HG03039 (cell line): Measurements from ENCODE around the gene DTX1.

Source experiments
- ATAC-seq: cut with Tn5 transposase; IDR thresholded peaks from one replicate; pipeline ENCODE4 v1.9.1; 2021; ENCODE audit warnings: mild to moderate bottlenecking, moderate library complexity; ENCODE audit not compliant: unreplicated experiment

The DTX1 gene

DNA sequence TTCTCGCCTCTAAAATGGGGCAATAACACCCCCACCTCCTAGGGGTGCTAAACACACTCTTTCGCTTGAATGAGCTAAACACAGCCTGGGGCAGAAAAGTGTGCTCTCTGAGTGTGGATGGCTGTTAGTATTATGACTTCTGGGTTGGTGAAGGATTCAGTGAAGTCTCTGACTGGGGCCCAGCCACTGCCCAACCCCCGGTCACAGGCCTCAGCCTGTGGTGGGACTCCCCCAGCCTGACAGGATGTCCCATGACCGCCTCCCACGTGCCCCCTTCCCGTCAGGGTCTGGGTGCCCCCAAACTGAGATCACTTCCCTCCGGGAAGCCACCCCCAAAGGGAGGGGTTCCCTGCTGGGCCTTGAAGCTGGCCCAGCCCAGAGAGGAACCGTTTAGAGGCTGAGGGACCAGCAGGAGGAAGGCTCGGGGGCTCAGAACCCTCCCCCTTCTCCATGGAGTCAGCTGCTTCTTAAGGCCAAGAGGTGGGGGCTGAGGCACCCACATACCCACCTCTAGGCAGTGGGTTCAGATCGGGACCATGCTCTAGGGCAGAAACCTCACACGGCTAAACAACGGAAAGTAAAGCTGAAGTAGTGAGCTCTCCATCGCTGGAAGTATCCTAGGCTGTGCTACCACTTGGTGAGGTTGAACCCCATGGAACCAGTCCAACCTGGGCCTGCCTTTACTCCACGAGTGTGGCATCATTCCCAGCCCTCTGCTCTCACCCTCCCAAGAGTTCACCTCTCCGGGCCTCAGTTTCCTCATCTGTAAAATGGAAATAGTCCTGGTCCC lies 13.8 kb downstream of the DTX1 start:
- ATAC-seq = no peak

GRCh38 chr12:113071135-113072112 lies 14.9 kb downstream of the DTX1 start:
- ATAC-seq = no peak

- ATAC-seq = no peak
Measured at GRCh38 chr12:113072136-113072535, 15.6 kb downstream of the DTX1 start.

- no peak for ATAC-seq
Measured at GRCh38 chr12:113073586-113073985, 17.1 kb downstream of the DTX1 start.

GRCh38 chr12:113075137-113075683 lies 18.7 kb downstream of the DTX1 start:
- peak; percentile 69 for ATAC-seq

DNA sequence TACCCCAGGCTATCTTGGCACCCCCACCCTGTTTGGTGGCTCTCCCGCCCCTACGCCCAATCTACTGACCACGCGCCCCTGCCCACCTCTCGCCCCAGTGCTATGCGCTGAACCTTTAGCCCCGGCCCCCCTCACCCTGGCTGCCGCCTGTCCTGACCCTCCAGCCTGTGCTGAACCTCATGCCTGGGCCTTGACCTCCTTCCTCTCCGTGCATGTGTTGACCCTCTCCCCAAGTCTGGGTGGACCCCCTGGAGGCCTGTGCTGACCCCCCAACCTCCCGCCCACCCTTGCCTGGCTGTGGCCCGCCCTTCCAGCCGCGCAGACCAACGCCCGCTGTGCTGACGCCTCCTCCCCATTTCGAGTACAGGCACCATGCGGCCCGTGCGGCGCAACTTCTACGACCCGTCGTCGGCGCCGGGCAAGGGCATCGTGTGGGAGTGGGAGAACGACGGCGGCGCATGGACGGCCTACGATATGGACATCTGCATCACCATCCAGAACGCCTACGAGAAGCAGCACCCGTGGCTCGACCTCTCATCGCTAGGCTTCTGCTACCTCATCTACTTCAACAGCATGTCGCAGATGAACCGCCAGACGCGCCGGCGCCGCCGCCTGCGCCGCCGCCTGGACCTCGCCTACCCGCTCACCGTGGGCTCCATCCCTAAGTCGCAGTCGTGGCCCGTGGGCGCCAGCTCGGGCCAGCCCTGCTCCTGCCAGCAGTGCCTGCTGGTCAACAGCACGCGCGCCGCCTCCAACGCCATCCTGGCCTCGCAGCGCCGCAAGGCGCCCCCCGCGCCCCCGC lies 20.7 kb downstream of the DTX1 start:
- ATAC-seq = no peak

DNA sequence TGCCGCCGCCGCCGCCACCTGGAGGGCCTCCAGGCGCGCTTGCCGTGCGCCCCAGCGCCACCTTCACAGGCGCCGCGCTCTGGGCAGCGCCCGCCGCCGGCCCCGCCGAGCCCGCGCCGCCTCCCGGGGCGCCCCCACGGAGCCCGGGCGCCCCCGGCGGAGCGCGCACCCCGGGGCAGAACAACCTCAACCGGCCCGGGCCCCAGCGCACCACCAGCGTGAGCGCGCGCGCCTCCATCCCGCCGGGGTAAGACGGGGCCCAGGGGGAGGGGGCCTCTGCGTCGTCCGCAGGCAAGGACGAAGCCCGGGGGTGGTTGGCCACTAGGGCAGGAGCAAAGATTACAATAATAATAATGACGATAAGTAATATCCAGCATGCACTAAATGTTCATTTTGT lies 21.3 kb downstream of the DTX1 start:
- no peak for ATAC-seq

- no peak for ATAC-seq
Measured at GRCh38 chr12:113081873-113082272, 25.3 kb downstream of the DTX1 start.

- ATAC-seq = no peak
Measured at GRCh38 chr12:113082486-113083148, 26.1 kb downstream of the DTX1 start.

DNA sequence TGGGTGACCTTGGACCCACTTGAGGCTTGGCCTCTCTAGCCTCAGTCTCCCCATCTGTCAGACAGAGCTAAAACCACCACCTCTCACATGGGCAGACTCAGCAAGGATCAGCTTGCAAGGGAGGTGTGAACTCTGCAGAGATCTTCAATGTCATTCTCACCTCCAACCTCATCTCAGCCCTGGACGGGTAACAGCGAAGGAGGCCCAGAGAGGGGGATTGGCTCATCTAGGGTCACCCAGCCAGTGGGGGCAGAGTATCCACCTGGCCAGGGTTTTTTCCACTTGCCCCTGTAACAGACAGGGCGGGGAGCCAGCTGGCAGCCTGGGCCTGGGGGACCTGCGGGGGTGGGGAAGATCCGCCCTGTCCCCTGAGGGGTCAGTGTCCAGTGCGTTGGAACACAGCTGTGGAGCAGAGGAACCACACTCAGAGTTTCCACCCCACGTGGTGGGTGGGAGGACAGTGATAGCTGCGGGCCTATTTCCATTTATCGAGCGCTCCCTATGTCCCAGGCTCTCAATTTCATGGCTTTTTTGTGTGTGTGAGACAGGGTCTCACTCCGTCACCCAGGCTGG lies 27.4 kb downstream of the DTX1 start:
- no peak for ATAC-seq

DNA sequence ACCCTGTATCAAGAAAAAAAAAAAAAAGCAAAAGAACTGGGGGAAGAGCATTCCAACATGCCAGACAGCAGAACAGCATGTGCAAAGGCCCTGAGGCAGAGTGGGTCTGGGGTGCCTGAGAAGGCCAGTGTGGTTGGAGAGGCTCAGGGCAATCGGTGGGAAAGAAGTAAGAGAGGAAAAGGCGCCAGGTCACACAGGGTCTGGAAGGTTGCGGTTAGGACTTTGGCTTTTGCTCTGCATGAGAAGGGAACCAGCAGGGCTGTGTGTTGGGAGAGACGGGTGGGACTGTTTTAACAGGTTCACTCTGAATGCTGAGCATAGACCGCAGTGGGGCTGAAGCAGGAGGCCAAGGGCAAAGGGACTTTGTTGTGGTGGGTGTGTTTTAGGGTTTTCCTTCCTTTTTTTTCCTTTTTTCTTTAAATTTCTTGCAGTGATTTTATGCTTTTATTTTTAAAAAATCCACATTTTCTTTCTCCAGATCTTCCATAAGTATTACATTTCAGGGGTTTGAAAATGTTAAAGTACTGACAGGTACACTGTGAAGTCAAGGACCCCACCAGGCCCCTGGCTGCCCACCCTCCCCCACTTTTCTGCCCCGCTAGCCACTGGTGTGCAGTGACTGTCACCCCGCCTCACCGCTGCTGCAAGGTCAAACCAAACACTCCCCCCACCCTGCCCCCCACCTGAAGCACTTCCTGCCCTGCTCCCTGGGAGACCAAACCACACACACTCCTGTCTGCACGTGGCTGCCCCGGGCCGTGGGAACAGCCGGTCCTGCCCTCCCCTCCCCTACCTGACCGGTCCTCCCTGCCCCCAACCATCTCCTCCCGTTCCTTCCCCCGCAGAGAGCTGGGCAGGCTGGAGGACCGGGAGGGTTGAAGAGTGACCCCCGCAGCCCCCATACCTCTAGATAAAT lies 30.0 kb downstream of the DTX1 start:
- ATAC-seq = no peak

GRCh38 chr12:113087193-113087592 lies 30.7 kb downstream of the DTX1 start:
- ATAC-seq = no peak

DNA sequence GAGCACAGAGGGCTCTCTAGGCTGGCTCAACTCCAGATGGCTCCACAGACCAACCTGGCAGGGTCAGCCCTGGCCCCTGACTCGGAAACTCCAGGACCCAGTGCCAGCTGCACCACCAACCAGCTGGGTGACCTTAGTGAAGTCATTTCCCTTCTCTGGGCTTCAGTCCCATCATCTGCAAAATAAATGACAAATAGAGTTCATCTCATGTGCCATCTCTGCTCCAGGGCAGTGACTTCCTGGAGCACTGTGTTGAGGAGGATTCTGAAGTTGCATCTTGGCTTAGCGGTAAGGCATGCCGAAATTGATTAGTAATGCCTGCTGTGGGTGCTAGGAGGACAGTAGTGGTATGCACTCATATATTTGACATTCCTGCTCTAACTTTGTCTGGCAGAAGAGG lies 31.5 kb downstream of the DTX1 start:
- no peak for ATAC-seq

DNA sequence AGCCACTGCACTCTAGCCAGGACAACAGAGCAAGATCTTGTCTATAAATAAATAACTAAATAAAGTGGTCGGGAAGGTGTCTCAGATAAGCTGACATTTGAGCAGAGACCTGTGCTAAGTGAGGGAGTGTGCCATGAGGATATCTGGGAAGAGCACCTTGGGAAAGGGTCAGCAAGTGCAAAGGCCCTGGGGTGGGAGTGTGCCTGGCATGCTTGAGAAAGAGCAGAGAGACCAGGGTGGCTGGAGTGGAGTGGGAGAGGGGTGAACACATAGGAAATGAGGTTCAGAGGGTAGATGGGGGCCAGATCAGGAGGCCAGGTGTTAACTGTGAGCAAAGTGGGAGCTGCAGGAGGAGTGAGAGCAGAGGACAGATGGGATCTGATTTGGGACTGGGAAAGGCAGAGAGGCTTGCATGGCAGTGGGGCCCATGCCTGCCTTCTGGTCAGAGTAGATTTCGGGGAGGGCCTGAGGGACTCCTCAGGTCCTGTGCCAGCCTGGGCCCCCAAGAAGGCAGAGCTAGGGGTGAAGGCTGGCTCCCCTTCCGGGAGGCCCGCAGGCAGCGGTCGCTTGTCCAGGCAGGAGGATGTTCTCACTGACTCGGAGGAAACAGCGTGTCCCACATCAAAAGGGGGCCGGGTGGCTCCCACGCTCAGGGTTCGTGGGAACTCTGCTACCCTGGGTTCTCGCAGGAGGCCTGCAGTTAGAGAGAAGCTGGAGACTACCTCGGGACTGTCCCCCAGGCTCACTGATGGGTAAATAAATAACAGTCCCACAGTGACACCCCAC lies 32.6 kb downstream of the DTX1 start:
- ATAC-seq = no peak

DNA sequence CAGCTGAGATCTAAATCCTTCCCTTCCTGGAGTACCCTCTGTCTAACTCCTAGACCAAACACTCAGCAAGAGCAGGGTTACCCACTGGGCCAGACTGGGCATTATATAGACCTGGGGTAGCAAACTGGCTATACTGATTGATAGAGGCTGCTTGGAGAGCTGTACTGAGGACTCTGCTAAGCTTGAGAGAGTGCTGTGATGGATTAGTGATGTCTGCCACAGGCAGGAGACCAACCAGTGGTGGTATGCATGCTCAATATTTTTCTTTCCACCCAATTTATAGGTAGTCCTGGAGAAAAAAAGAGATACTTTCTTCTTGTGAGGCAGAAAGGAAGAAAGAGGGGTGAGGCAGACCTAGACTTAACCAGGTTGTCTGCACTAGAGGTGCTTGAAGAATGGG lies 33.3 kb downstream of the DTX1 start:
- no peak for ATAC-seq

DNA sequence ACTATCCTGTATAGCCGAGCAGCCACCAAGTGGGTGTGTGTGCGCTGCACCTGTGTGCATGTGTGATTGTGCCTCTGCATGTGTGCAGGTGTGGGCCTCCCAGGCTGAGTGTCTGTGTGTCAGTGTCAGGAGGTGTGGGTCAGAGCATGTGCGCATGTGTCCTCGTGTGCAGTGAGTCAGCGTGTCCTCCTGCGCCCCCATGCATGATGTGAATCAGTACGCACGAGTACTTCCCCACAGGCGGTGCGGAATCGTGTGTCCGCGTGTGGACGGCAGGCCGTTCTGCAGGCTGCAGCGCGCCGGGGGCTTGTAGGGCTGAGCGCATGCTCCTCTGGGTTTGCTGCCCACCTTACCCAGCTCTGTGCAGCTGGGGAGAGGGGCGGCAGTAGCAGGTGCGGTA lies 34.2 kb downstream of the DTX1 start:
- ATAC-seq = no peak

- ATAC-seq = no peak
Measured at GRCh38 chr12:113091506-113091905, 35.0 kb downstream of the DTX1 start.
